COR-L47 (cell line): Measurements from ENCODE around the gene XCL1.

ENCODE experiments used
- DNase-seq: peaks from one replicate; lab custom pipeline; 2025; lab: John Stamatoyannopoulos, UW

Gene XCL1

GRCh38 chr1:168605443-168605842 lies 29.0 kb downstream of the XCL1 start:
- DNase-seq: no peak

DNA sequence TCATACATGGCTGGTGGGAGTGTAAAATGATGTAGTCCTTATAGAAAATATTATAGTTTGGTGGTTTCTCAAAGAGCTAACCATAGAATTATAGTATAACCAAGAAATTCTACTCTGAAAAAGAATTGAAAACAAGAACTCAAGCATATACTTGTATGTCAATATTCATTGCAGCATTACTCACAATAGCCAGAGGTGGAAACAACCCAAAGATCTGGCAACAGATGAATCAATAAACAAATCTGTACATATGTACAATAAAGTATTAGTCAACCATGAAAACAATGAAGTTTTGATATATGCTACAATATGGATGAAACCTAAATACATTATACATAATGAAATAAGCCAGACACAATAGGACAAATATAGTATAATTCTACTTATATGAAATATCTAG lies 29.7 kb downstream of the XCL1 start:
- no peak for DNase-seq

DNA sequence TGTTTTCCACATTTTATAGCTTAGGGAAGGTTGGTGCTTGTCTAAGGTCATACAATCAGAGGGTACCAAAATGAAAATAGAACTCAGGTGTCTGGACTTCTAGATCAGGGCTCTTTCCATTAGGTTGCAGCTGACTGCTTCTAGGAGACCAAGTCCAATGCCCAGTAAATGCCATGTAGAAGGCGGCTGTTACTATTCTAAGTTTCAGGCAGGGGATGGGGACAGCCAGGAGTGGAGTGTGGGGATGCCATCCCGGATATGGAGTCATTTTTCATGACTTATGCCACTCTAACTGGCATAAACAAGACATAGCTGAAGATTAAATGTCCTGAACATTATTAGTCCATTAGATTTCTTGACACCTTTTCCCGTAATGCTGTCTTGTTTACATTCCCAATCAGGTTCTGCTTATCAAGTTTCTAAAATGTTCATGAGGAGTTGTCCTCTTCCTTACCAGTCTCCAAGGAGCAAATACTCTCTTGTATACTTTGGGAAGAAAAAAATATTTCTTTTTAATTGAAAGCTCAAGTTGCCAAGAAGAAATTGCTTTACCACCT lies 31.5 kb downstream of the XCL1 start:
- no peak for DNase-seq

DNA sequence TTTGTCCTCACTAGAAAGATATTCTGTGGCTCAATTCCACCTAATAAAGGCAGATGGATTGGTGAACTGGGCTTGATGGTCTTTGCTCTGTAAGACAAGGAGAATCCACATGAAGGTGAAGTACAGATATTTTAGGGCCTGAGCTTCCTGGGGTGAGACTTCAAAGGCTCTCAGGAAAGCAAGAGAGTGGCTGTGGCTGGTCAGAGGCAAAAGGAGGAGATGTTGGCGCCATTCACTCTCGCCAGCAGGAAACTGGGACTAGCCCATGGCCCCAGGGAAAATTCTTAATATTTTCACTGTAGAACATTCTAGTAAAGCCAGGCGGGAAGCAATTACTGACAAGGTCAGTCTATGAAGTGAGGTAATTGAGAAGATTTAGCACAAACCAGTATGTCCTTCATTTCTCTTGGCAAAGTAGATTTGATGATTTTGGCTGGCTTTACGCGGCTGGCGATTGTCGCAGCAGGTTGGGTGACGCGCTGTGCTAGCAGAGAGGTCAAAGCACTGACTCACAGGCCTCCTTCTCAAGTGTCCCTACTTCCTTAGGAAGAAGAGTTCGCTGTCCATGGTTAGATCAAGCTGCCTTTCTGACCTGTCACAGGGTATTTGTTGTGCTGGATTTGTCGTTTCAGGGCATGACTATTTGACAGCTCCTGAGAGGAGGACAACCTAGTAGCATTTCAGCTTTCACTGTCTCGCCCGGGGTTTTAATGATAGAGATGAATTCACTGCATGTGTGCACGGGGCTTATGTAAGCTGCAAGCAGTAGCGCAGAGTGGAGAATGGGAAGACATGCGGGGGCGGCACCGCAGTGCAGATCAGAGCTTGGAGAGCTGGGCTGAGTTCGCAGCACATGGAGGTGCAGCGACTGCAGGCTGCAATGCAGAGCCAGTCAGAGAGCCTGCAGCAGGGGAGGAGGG lies 32.7 kb downstream of the XCL1 start:
- DNase-seq: no peak

GRCh38 chr1:168609741-168610510 lies 33.5 kb downstream of the XCL1 start:
- no peak for DNase-seq

GRCh38 chr1:168613038-168613451 lies 36.6 kb downstream of the XCL1 start:
- no peak for DNase-seq

- DNase-seq: no peak
Measured at GRCh38 chr1:168613691-168614231, 37.4 kb downstream of the XCL1 start.

DNA sequence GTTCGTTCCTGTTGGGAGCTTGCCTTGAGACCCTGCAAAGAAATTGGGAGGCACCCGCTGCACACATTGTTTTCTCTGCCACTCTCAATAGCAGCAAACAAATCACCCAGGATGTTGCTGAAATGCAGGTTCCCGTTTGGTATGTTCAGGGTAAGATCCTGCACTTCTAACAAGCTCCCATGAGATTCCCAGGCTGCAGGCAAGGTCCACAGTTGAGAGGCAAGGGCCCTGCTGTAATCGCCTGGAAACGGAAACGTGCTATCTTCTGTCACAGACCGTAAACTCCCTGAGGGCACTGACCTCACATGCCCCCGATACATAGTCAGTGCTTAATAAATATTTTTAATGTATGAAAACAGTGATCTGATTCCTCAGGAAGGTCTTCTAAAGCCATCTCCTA lies 37.8 kb downstream of the XCL1 start:
- DNase-seq: no peak

DNA sequence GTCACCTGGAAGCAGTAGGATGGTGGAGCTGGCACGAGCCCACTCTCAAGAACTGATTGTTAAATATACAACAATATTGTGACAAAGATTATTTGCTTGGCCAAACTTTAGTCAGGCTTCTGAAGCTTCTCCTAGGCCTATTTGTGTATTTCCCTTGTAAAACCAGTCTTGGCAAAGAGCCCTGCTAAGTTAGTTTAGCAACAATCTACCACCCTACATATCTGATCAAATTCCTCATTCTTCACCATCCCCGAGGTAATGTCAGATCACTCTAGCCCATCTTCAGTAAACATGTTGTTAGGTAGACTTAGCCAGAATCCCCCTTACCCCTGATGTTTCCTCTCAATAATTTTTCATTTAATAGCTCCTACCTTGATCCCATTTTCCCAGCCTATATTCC lies 39.6 kb downstream of the XCL1 start:
- no peak for DNase-seq

GRCh38 chr1:168617974-168618750 lies 41.8 kb downstream of the XCL1 start:
- DNase-seq: no peak

GRCh38 chr1:168618886-168619285 lies 42.5 kb downstream of the XCL1 start:
- no peak for DNase-seq

GRCh38 chr1:168621356-168621755 lies 45.0 kb downstream of the XCL1 start:
- no peak for DNase-seq

GRCh38 chr1:168623003-168623828 lies 46.8 kb downstream of the XCL1 start:
- no peak for DNase-seq

DNA sequence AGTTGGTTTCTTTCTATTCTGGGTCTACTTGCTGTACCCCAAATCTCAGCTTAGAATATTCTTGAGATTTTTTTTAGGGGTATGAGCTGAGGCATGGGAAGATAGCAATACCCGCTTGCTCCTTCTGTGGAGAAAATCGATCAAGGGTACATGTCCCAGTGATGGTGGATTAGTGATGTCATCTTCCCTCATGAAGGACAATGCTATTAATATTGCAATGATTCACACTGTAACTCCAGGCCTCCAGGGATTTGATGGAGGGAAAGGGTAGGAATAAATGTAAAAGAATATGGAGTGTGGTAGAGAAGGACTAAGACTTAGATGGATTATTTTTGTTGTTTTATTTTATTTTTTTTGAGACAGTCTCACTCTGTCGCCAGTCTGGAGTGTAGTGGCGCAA lies 47.4 kb downstream of the XCL1 start:
- DNase-seq: no peak

GRCh38 chr1:168626326-168626725 lies 49.9 kb downstream of the XCL1 start:
- no peak for DNase-seq

GRCh38 chr1:168627370-168627769 lies 51.0 kb downstream of the XCL1 start:
- no peak for DNase-seq

- DNase-seq: no peak
Measured at GRCh38 chr1:168628807-168629206, 52.4 kb downstream of the XCL1 start.

DNA sequence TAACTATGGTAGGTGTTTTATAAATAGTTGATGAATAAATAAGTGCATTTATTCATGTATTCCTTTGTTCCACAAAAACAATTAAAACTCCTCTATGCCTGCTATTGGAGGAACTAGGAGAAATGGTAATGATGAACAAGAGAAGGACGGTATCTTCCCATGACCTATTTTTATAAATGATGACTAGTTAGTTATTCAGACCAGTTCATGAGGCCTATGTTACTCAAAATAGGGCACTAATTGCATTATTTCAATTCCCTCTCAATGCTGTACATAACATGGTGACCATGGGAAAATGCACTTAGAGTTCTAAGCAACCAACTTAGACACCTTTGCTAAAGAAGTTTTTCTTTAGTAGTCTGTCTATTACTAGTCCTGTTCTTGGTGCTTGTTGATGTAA lies 53.1 kb downstream of the XCL1 start:
- no peak for DNase-seq
